Glutamatergic neuron (in vitro differentiated cells): Measurements from ENCODE around the gene AKR7A3. TPM values are rescaled to one million over a fixed set of nuclear protein-coding genes. Genes with fewer than 3 reads are reported as not detected.
A peak's percentile ranks its signal among the peaks of the same experiment; 100 is the strongest.
"Not testable (repeated sequence)": the region's sequence is repeated elsewhere in the genome, so short reads cannot be mapped to it uniquely, and the experiment has no call there.

Experiments
- DNase-seq: peaks from one replicate; pipeline ENCODE4 v3.0.0; 2022
- H3K27ac Mint-ChIP-seq: one replicate; pipeline ENCODE4 v1.8.0; 2020; ENCODE audit warnings: mild to moderate bottlenecking, mixed read lengths, inconsistent platforms; ENCODE audit not compliant: unreplicated experiment
- H3K27me3 Mint-ChIP-seq: one replicate; pipeline ENCODE4 v1.8.0; 2020; ENCODE audit warnings: mild to moderate bottlenecking, moderate library complexity, mixed read lengths, inconsistent platforms; ENCODE audit not compliant: unreplicated experiment
- H3K36me3 Mint-ChIP-seq: one replicate; pipeline ENCODE4 v1.8.0; 2020; ENCODE audit warnings: mild to moderate bottlenecking, mixed read lengths, inconsistent platforms; ENCODE audit not compliant: unreplicated experiment
- H3K4me1 Mint-ChIP-seq: one replicate; pipeline ENCODE4 v1.8.0; 2020; ENCODE audit warnings: mild to moderate bottlenecking, low read depth, mixed read lengths, inconsistent platforms; ENCODE audit not compliant: unreplicated experiment
- H3K4me3 Mint-ChIP-seq: one replicate; pipeline ENCODE4 v1.8.0; 2020; ENCODE audit warnings: mild to moderate bottlenecking, mixed read lengths, inconsistent platforms; ENCODE audit not compliant: unreplicated experiment
- H3K9me3 Mint-ChIP-seq: one replicate; pipeline ENCODE4 v1.8.0; 2020; ENCODE audit warnings: mild to moderate bottlenecking, moderate library complexity, mixed read lengths, inconsistent platforms; ENCODE audit not compliant: unreplicated experiment
- long read RNA-seq: library from polyadenylated mRNA; unstranded; transcript quantifications from one replicate; pipeline ENCODE4 v2.0.0, GENCODE V29; 2020; ENCODE audit not compliant: unreplicated experiment
- total RNA-seq: library from RNA; stranded (reverse); fragmentation: NEBNext Ultra II Directional; extraction: Animal tissue kit (Norgen Biotek cat#: 25700); gene quantifications from one replicate; pipeline ENCODE4 v1.2.1, GENCODE V29; 2021; ENCODE audit not compliant: unreplicated experiment
- TF ChIP-seq, protein P1 (sequence below): fragments of 200-600 bp; sonication (generic); IDR thresholded peaks from one replicate; pipeline ENCODE4 v1.5.0; 2021; ENCODE audit not compliant: partially characterized antibody, unreplicated experiment

Gene AKR7A3
- 1.9 TPM for total RNA-seq
- long read RNA-seq = 0 reads

DNA sequence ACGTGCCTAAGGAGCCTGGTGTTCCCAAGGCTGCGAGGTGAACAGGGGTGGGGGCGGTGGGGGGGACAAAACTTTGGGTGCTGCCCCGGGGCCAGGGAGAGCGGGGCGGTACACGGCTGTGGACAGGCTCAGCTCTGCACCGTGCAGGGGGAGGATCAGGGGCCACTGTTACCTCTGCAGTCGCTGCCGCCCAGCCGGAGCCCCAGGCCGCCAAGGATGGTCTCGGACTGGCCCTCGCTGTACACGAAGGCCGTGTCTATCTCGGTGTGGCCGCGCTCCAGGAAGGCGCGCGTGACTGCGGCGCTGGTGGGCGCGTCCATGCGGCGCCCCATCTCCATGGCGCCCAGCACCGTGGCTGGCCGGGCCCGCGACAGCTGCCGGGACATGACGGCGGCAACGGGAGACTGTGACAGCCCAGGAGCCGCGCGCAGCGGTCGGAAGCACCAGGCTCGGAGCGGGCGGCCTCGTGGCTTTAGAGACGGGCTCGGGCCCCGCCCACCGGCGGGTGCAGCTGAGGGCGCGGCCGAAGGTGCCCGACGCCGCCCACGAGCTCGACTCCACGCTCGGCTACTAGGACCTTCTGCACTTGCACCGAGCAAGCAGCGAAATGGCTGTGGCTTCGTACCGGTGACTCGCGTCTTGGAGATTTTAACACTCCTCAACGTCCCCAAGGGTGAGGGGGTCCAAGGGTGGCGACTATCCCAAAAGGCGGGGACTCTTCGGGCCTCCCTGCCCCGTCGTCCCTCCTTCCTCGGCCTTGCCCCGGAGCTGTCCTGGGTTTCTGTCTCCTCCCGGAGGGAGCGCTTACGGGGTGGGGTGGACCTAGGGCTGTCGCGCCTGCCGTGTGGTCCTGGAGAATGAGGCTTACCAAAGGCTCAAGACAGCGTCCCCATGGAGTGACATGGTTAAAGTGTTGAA, at the start of gene AKR7A3:
AKR7A3 (minus strand) TSS at position 447 of the 918 bp plus-strand sequence; CDS start at position 386, 61 bp downstream.
- H3K4me1 Mint-ChIP-seq, H3K9me3 Mint-ChIP-seq, H3K27ac Mint-ChIP-seq: not testable (repeated sequence)
- Mint-ChIP-seq H3K36me3 (peaks cover 20% of the 10 kb centered on the region), H3K4me3 (peak within 1 kb of the TSS; percentile 28), H3K27me3 (peaks cover 16% of the 10 kb centered on the region)
- DNase-seq = peak; percentile 64

DNA sequence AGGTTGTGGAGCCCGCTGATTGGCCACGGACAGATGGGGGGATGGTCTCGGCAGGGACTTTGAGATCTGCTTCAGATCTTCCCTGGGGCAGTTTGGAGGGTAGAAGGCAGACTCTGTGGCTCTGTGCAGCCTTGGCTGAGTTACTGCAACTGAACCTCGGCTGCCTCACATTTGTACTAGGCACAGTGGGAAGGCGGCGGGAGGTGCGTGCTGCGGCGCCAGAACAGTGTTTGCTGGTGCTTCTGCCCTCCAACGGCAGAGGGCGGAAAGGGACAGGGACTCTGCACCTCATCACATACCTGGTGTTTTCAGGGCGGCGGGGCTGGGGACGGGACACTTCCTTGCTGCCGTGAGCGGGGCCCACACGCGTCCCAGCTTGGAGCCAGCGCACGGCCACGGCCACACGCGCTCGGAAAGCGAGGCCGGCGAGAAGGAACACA, 49.8 kb upstream of the AKR7A3 start:
- peak overlapping the region; percentile 55 for H3K4me3 Mint-ChIP-seq
- DNase-seq = peak; percentile 71

DNA sequence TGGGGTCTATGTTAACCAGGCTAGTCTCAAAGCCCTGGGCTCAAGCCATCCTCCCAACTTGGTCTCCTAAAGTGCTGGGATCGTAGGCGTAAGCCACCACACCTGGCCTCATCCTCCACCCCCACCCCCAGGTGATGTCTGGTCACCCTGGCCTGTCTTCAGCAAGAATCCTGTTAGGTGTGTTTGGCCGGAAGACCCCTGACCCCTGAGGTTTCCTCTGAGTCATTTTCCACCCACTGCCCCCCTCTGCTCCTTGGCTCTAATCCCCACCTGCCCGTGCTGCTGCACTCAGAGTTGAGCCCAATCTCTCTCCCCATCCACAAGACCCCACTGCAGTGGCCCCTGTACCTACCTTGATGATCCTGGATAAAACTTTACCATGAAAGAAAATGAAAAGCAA, 48.7 kb upstream of the AKR7A3 start:
- H3K4me1 Mint-ChIP-seq = peaks cover 16% of the 10 kb centered on the region
- H3K36me3 Mint-ChIP-seq = no peaks in the 10 kb centered on the region
- H3K27me3 Mint-ChIP-seq = peaks cover 9% of the 10 kb centered on the region
- H3K4me3 Mint-ChIP-seq = no peak overlapping the region
- peaks cover 18% of the 10 kb centered on the region for H3K9me3 Mint-ChIP-seq
- TF ChIP-seq, protein P1, sequence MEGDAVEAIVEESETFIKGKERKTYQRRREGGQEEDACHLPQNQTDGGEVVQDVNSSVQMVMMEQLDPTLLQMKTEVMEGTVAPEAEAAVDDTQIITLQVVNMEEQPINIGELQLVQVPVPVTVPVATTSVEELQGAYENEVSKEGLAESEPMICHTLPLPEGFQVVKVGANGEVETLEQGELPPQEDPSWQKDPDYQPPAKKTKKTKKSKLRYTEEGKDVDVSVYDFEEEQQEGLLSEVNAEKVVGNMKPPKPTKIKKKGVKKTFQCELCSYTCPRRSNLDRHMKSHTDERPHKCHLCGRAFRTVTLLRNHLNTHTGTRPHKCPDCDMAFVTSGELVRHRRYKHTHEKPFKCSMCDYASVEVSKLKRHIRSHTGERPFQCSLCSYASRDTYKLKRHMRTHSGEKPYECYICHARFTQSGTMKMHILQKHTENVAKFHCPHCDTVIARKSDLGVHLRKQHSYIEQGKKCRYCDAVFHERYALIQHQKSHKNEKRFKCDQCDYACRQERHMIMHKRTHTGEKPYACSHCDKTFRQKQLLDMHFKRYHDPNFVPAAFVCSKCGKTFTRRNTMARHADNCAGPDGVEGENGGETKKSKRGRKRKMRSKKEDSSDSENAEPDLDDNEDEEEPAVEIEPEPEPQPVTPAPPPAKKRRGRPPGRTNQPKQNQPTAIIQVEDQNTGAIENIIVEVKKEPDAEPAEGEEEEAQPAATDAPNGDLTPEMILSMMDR = no peak
- DNase-seq = no peak
- H3K27ac Mint-ChIP-seq = no peak overlapping the region

More for the DNA sequence above, 49.8 kb upstream of the AKR7A3 start:
- Mint-ChIP-seq H3K27ac (peak overlapping the region; percentile 88), H3K4me1 (peaks cover 16% of the 10 kb centered on the region), H3K36me3 (no peaks in the 10 kb centered on the region), H3K9me3 (peaks cover 15% of the 10 kb centered on the region), H3K27me3 (peaks cover 13% of the 10 kb centered on the region)
- TF ChIP-seq, protein P1 = peak; percentile 55

DNA sequence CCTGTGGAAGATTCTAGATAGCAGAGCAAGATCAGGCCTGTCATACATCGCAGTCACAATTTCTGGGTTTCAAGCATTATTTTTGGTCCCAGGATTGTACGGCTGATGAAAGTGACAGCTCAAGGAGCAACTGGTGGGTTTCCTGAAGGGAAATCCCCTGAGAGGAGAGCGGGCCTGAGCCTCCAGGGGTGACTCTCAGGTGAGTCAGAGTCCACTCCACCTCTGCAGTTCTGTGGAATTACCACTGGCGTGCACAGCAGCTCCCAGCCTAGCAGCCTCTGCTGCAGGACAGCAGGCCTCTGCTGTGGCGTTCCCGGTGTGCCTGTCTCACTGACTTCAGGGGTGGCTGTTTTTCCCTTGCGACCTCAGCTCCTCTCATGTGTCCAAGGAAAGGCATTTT, 48.0 kb upstream of the AKR7A3 start:
- DNase-seq = no peak
- no peak overlapping the region for H3K4me3 Mint-ChIP-seq
- H3K9me3 Mint-ChIP-seq = peaks cover 18% of the 10 kb centered on the region
- TF ChIP-seq, protein P1 = no peak
- peaks cover 18% of the 10 kb centered on the region for H3K4me1 Mint-ChIP-seq
- H3K27ac Mint-ChIP-seq = peak overlapping the region; percentile 33
- peaks cover 10% of the 10 kb centered on the region for H3K27me3 Mint-ChIP-seq
- no peaks in the 10 kb centered on the region for H3K36me3 Mint-ChIP-seq

DNA sequence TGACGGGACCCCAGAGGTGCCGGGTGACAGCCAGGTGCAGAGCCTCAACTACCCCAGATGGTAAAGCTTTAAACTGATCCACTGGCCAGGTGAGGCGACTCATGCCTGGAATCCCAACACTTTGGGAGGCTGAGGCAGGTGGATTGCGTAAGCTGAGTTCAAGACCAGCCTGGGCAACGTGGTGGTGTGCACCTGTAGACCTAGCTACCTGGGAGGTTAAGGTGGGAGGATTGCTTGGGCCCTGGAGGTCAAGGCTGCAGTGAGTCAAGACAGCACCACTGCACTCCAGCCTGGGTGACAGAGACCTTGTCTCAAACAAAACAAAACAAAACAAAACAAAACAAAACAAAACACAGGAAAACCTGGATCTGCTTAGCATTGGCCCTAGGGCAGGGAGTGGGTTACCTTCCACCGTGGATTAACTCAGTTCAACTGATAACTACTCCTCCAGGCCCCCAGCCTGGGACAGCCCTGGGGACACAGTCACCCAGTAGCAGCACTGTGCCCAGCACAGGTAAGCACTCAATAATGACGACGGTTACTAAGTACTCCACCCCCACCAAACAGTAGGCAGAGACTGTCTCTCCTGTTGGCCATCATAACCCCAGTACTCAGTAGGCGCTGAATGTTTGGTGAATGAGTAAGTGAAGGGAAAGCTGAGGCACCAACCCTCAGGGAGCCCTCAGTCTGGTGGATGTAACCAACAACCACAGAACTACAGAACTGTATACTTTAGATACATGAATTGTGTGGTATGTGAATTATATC, 45.2 kb upstream of the AKR7A3 start:
- no peak overlapping the region for H3K27ac Mint-ChIP-seq
- peaks cover 4% of the 10 kb centered on the region for H3K36me3 Mint-ChIP-seq
- no peak overlapping the region for H3K4me3 Mint-ChIP-seq
- H3K27me3 Mint-ChIP-seq = peaks cover 7% of the 10 kb centered on the region
- no peak for DNase-seq
- peaks cover 21% of the 10 kb centered on the region for H3K9me3 Mint-ChIP-seq
- H3K4me1 Mint-ChIP-seq = peaks cover 15% of the 10 kb centered on the region
- TF ChIP-seq, protein P1 = no peak
